ENCODE results near the gene RFX8. TPM values are rescaled to one million over a fixed set of nuclear protein-coding genes. Genes with fewer than 3 reads are reported as not detected.

The RFX8 gene
- total RNA-seq, 1 donor from 2014 or later = 0.65 TPM

GRCh38 chr2:101485856-101486255, 10.9 kb upstream of the RFX8 start:
- TF ChIP-seq CTCF (IDR thresholded peaks at IDR 0.05; ENCODE audit: unreplicated experiment) = no peak

GRCh38 chr2:101480764-101481163, 5.9 kb upstream of the RFX8 start:
- Mint-ChIP-seq H3K36me3 (no peaks in the 10 kb centered on the region), H3K4me1 (peaks cover 21% of the 10 kb centered on the region), H3K4me3 (no peak overlapping the region), H3K27ac (no peak overlapping the region), H3K9me3 (no peaks in the 10 kb centered on the region), H3K27me3 (ENCODE audit: low read depth) (no peaks in the 10 kb centered on the region)
- no peak for TF ChIP-seq CTCF (IDR thresholded peaks at IDR 0.05; ENCODE audit: unreplicated experiment)
- DNase-seq (ENCODE audit: low spot score in 2 of 2, unreplicated experiment in 2 of 2) = no peak

More at GRCh38 chr2:101485856-101486255, 10.9 kb upstream of the RFX8 start:
- Mint-ChIP-seq H3K27ac (no peak overlapping the region), H3K36me3 (no peaks in the 10 kb centered on the region), H3K9me3 (peaks cover 7% of the 10 kb centered on the region), H3K4me3 (no peak overlapping the region), H3K4me1 (no peaks in the 10 kb centered on the region), H3K27me3 (ENCODE audit: low read depth) (no peaks in the 10 kb centered on the region)
- no peak for DNase-seq (ENCODE audit: low spot score in 2 of 2, unreplicated experiment in 2 of 2)

- H3K4me3 Mint-ChIP-seq = no peak overlapping the region
- H3K27ac Mint-ChIP-seq = no peak overlapping the region
- H3K4me1 Mint-ChIP-seq = peaks cover 21% of the 10 kb centered on the region
These were observed 4.9 kb upstream of the RFX8 start for GRCh38 chr2:101479810-101480209.

GRCh38 chr2:101479328-101479727, 4.4 kb upstream of the RFX8 start:
- H3K4me1 Mint-ChIP-seq = peaks cover 21% of the 10 kb centered on the region
- no peak overlapping the region for H3K4me3 Mint-ChIP-seq
- TF ChIP-seq CTCF (IDR thresholded peaks at IDR 0.05; ENCODE audit: unreplicated experiment) = no peak
- H3K36me3 Mint-ChIP-seq = no peaks in the 10 kb centered on the region
- no peaks in the 10 kb centered on the region for H3K9me3 Mint-ChIP-seq
- no peak for DNase-seq (ENCODE audit: low spot score in 2 of 2, unreplicated experiment in 2 of 2)
- H3K27ac Mint-ChIP-seq = no peak overlapping the region
- H3K27me3 Mint-ChIP-seq (ENCODE audit: low read depth) = peaks cover 4% of the 10 kb centered on the region

More at GRCh38 chr2:101479810-101480209, 4.9 kb upstream of the RFX8 start:
- DNase-seq (ENCODE audit: low spot score in 2 of 2, unreplicated experiment in 2 of 2) = no peak
- no peak for TF ChIP-seq CTCF (IDR thresholded peaks at IDR 0.05; ENCODE audit: unreplicated experiment)
- H3K27me3 Mint-ChIP-seq (ENCODE audit: low read depth) = peaks cover 4% of the 10 kb centered on the region
- H3K9me3 Mint-ChIP-seq = no peaks in the 10 kb centered on the region
- H3K36me3 Mint-ChIP-seq = no peaks in the 10 kb centered on the region

GRCh38 chr2:101478181-101479001, 3.5 kb upstream of the RFX8 start:
- Mint-ChIP-seq H3K4me3 (no peak overlapping the region), H3K27me3 (ENCODE audit: low read depth) (peaks cover 7% of the 10 kb centered on the region), H3K4me1 (peaks cover 25% of the 10 kb centered on the region), H3K27ac (peak overlapping the region; percentile 30), H3K36me3 (no peaks in the 10 kb centered on the region), H3K9me3 (no peaks in the 10 kb centered on the region)
- DNase-seq (ENCODE audit: low spot score in 2 of 2, unreplicated experiment in 2 of 2) = no peak
- TF ChIP-seq CTCF (IDR thresholded peaks at IDR 0.05; ENCODE audit: unreplicated experiment) = no peak

All from mesothelial cell of epicardium (in vitro differentiated cells).